ENCODE results near the gene HMGCS2.

The HMGCS2 gene

DNA sequence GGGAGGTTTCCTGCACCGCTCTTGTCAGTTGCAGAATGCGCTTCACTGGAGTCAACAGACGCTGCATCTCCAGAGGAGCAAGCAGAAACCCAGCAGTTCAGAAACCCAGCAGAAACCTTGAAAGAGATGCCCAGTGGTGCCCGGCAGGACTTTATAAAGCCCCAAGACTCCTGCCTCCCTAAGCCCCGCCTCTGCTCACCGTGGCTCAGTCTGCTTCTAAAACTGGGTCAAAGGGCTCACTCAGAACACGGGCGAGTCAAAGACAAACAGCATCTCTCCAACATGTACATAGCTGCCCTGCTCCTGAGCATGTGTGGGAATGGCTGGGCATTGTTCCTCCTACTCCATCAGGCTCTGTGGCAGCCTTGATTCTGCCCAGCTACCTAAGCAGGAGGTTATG lies at the start of gene HMGCS2:
TSS of gene HMGCS2 (minus strand) at position 128 of the 400 bp plus-strand sequence. CDS start at position 67, 61 bp downstream.
- DNase-seq (ENCODE audit: low read depth): no peak

DNA sequence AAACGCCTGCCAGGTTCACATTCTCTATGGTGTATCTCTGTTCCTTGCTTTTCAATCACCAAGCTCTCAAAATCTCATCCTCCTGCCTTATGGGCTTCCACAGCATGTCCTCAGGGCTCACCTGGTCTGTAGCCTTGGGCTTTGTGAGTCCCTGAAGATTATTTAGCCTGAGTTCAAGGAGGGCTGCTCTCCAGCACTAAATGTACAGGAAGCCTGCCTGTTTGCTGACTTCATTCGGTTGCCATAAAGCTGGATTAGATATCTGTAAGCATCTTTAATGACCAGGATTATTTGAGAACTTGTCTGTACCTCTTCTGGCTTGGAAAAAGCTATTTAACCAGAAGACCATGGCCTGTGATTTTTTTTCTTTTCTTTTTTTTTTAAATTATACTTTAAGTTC lies 49.5 kb upstream of the HMGCS2 start:
- no peak for DNase-seq (ENCODE audit: low read depth)

DNA sequence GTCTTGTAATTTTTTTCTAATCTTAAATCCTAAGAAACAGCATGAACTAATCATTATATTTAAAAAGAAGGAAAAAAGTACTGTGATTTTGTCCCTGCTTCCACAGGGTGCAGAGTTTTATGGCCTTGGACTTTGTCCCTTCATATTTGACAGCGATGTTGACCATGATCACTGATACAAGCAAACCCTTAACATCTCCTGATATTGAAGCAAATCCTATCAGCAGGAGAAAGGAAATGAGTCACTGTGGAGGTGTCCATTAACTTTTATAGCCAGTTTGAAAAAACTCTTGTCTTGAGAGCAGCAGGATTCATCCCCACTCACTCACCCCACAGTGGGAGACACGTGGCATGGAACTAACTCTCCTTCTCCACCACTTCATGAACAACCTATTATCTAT lies 47.7 kb upstream of the HMGCS2 start:
- peak; percentile 24 for DNase-seq (ENCODE audit: low read depth)

DNA sequence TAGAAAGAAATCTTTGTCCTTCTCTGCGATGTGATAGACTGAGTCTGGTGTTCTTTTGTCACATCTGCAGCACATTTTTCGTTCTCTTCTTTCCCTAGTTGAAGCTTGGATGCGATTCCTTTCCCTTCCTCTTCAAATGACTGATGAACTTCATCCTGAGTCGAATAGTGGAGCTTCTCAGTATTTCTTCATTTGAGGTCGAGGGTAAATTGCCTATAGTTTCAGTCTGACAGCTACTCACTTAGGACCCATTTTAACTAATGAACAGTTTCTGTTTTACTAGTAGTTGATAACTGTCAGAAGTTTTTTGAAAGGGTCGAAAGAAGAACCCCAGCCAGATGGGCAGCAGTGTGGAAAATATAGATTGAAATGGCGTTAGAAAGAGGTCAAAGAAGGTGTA lies 47.2 kb upstream of the HMGCS2 start:
- no peak for DNase-seq (ENCODE audit: low read depth)

DNA sequence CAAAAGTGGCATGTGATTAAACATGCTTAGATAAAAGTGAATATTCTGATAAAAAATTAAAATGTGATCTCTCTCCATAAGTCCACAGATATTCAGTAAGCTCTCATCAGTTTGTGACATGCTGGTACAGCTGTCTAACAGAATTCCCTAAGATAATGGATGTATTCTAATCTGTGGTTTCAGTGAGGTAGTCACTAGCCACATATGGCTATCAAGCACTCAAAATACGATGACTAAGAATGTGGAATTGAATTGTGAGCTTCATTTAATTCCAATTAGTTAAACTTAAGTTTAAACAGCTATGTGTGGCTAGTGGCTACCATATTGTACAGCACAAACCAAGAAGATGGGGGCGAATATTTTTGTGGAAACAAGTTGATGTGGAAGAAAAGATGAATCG lies 46.7 kb upstream of the HMGCS2 start:
- DNase-seq (ENCODE audit: low read depth): peak; percentile 33

DNA sequence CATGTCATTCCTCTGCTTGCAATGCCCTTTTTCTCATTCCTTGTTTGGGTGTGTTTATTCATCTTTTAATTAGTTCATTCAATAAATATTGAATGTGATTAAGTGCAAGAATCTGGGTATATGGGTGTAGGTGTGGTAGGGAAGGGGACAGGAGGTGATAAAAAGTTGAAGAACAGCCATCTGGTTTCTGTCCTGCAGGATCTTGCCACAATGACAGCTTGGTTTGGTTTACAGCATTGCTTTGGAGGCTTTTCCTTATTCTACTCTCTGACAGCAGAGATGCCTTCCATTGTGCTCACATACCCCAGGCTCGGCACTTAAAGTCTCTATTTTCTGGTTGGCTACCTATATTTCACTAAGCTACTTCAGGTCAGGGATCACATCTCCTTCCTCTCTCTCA lies 45.6 kb upstream of the HMGCS2 start:
- DNase-seq (ENCODE audit: low read depth): no peak

DNA sequence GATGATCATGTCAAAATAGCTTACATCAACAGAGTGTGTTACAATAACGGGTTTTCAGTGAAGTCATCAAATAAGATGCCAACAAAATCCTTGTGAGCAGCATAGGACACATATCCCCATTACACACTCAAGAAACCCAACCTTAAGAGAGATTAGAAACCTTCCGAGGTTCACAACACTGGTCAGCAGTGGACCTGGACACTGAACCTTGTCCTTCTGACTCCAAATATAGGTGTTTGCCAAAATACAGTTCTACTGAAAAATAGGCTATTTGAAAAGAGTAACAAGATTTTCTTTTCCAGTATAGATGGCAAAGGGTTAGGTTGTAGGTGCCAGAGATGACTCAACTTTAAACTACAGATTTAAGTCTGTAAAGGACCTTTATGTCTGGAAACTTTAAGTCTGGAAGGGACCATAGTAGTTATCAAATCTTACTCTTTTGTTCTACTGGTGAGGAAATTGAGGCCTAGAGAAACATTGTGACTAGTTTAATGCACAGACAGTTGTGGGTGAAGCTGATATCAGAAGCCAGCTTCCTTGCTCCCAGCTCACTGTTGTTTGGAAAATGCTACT lies 43.4 kb upstream of the HMGCS2 start:
- no peak for DNase-seq (ENCODE audit: low read depth)

DNA sequence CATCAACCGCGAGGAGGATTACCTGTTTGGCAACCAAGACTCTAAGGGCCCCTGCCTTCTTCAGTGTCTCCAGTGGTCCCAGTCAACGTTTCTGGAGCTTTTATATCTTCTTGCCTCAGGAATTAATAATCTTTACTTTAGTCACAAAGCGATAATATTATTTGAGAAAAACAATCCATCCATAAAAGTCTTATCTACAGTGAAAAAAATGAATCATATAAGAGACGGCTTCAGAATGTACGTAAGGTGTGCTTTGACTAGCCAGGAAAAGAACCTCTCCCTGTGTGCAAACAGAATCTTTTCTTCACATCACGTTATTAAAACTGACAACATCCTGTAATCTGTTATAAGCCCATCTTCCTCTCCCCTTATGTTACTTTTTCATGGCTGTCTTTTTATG lies 42.7 kb upstream of the HMGCS2 start, which contains the start of gene REG4:
TSS of gene REG4 (minus strand) at position 74 of the 400 bp plus-strand sequence. CDS start 2,691 bp downstream, outside the sequence.
- no peak for DNase-seq (ENCODE audit: low read depth)

DNA sequence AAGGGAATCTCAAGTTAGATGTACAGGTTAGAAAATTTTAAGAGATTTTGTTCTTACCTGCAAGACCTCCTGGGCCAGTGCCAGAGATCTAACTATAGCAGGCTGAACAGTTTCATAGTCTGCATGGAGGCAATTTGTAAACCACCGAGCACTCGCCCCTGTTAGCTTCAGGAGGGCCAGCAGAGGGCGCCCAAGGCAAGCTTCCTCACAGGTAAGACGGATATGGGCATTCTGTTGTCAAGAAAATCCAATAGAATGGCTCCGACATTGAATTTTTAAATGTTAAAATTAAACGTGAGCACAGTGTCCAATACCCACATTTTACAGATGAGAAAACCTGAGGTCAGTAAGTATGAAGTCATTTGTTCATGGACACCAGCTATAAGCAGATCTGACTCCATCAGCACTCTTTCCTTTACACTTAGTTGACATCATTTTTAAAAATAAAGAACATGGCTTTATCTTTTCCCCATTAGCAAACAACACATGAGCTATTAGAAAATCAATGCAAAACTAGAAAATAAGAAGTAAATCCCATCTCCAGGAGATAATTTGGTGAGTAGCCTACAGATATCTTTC lies 40.4 kb upstream of the HMGCS2 start:
- peak; percentile 29 for DNase-seq (ENCODE audit: low read depth)

DNA sequence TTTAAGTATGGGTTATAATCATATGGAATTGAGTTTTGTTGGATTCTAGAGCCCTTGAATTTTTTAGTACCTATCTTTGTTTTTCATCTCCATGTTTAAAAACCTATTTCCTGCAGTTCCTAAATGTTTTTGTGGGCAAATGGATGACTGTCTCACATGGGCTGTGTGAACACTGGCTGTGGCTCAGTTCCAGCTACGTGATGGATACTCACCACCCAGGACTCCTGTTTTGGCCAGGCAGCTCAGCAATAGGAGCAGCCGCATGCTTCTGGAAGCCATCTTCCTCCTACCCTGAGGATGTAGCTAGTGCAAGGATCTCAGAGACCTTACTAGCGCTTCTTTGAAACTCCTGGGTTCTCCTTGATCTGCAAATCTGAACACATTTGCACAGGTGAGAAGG lies 39.8 kb upstream of the HMGCS2 start:
- DNase-seq (ENCODE audit: low read depth): peak; percentile 13

DNA sequence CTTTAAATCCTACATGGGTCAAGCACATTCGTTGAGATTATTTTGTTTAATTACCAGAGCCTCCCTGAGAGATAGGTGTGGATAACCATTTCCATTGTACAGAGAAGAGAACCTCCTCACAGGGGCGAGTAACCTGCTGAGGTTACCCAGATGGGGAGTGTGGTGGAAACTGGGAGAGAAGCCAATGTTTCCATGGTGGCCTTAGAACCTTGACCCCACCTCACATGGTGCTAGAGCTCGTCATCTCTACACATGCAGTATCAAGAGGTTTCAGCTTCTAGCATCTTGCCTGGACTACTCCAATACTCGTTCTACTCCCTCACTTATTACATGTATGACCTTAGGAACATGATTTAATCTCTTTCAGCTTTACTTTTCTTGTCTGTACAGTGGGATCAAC lies 37.8 kb upstream of the HMGCS2 start:
- no peak for DNase-seq (ENCODE audit: low read depth)

DNA sequence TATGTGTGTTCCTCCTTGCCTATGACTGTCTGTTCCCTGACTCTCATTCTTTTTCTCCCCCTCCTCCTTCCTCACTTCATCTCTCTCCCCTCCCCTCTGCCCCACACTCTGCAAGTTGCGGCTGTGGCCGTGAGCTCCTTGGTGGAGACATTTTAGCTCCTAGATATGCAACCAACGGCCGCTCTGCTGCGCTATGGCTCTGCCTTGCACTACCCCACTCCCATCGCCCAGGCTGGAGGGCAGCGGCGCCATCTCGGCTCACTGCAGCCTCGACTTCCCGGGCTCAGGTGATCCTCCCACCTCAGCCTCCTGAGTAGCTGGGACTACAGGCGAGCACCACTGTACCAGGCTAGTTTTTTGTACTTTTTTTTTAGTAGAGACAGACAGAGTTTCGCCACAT lies 37.0 kb upstream of the HMGCS2 start:
- no peak for DNase-seq (ENCODE audit: low read depth)

DNA sequence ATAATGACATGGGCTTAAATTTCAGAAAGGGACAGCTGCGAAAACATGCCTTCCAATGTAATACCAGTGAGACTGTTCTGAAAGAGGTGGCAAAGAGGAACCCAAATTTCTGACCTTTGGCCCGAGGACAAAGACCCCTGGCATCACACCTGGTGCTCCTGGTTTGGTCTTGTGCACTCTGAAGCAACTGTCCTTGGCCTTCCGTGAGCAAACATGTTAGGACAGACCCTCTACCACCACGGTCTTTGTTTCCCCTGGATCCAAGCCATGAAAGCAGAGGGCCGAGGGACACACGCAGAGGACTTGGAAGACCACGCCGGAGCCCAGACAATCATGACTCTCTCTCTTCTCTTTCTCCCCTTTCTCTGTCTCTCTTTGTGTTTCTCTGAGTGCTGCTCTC lies 36.5 kb upstream of the HMGCS2 start:
- DNase-seq (ENCODE audit: low read depth): no peak

DNA sequence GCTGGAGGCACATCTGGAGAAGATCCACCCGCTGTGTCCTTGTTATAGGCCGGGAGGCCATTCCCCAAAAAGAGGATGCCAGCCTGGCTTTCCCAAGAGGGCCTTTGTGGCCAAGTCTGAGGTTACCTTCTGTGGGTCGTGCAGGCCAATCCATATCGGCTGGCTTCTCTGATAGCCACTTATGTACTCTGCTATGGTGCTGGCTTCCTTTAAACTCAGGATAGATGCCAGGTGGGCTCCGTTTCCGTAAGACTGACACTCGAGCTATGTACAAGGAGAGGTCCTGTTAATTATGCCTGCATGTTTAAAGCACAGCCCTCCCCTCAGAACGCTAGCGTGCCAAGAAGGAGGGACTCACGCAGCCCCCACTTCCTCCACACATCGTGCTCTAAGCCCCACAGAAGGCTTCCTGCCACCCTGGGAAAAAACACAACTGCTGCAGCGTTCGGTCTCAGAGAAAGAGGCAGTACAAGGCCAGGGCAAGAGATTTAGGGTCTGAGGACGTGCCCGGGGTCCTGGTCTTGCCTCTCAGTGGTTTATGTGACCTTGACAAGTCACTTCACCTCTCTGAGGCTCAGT lies 31.0 kb upstream of the HMGCS2 start:
- no peak for DNase-seq (ENCODE audit: low read depth)

DNA sequence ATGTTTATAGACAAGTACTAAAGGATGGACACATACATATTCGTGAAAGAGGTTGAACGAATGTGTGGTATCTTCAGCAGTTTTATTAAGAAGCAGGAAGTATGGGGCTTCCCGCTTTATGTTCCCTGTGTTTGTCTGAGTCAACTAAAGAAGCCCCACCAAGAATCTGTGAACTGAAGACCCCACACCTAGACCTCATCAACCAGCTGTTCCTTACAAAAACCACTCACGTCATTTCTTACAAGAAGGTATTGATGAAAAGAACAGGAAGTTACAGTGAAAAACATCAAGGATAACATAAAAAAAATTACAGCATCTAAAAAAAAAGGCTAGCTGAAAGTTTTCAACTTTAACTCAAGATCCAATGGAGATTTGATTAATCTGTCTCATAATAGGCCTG lies 30.3 kb upstream of the HMGCS2 start:
- DNase-seq (ENCODE audit: low read depth): no peak

DNA sequence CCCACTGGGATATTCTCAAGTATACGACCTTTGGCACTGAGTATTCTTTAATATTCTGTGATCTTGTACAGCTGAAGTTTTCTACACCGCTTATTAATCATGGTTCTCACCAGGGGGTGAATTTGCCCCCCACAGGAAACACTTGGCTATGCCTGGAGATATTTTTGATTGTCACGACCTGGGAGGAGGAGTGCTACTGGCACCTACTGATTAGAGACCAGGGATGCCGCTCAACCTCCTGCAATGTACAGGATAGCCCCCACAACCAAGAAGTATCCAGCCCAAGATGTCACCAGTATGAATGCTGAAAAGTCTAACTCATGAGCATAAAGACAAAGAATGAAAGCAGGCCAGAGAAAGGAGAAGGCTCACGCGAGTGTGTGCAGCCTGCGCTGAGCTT lies 28.9 kb upstream of the HMGCS2 start:
- DNase-seq (ENCODE audit: low read depth): no peak

DNA sequence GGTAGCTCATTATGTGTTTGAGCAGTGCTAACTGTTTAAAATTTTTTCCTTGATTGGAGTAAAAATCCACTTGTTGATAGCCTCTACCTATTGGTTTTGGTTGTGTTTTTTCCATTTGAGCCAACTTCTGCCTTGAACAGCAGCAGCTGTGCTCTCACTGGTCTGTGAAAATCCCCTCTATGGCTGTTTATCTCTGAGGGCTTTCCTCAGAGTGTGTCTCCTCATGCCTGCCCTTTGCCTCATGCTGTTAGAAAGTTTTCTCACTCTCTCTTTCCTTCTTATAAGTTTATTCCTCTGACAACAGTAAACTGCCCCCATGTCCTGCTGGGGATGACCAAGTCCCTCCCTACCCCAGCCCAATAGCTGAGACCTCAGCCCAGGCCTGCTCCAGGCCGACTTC lies 28.5 kb upstream of the HMGCS2 start:
- no peak for DNase-seq (ENCODE audit: low read depth)

DNA sequence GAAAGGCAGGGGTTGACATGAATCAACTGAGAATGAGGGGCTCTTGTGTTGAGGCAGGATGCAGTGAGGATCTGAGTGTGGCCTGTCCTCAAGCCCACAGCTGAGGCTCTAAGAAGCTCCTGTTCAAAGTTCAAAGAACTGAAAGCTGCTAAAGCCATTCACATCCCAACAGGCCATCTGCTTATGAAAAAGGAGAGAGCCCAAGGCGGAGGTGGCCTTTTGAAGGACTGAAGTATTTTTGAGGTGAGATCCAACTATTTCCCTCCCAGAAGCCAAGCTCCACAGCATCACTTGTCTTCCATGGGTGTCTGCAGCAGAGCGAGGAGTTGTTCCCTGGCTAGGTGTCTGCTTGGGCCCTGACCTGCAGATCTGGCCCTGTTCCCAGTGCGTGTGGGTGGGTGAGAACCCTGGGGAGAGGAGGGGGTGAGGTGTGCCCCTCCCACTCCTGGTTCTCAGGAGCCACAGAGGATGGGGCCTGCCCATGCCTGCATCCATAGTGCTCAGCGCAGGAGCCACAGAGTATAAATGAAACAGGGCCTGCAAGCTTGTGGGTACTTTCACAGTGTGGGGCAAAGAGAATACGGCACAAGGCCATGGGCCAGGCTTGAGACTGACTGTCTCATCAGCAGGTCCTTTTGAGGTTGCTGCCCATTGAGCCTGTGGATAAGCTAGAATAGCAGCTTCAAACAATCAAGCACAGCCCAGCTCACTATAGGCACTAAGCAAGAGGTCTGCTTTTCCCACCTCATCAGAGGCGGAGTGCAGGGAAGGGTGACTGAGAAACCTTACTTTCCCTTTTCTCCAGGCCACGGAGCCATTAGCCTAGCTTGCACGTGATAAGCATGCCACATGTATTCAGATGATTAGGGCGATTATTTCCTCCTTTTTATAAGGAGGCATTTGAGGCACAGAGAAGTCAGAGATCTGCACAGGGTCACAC lies 26.8 kb upstream of the HMGCS2 start:
- DNase-seq (ENCODE audit: low read depth): no peak

DNA sequence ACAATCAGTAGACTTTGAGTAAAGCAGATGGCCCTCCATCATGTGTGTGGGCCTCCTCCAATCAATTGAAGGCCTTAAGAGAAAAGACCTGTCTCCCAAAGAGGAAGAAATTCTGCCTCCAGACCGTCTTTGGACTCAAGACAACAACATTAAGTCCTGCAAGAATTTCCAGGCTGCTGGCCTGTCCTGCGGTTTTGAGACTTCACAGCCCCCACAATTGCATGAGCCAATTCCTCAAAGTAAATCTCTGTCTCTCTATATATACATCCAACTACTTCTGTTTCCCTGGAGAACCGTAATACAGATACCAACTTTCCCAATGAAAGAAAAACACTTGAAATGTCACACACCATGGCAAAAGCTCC lies 26.2 kb upstream of the HMGCS2 start:
- DNase-seq (ENCODE audit: low read depth): no peak

DNA sequence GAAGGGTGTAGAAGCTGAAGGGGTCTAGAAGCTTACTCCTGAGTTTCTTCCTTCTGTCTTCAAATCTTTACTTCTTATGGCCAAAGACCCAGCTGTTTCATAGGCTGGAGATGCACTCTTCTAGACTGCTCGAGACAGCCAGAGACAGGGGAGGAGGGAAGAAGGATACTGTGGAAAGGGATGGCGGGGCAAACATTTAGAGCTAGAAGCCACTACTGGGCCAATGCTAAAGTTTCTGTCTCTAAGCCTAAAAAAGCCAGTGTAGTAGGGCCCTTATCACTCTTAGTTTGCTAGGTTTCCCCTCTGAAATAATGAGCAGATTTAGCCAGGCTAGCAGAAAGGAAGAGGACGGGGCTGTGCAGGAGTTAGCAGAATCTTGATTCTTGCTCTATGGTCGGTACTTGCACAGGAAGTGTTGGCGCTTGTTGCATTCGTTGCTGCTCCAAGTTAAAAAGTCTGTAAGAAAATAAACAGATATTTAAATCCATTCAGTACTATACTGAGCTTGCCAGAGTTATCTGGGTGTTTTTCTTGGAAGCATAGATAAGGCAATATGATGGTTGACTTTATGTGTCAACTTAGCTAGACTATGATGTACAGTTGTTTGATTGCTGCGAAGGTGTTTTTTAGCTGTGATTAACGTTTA lies 25.6 kb upstream of the HMGCS2 start:
- no peak for DNase-seq (ENCODE audit: low read depth)

DNA sequence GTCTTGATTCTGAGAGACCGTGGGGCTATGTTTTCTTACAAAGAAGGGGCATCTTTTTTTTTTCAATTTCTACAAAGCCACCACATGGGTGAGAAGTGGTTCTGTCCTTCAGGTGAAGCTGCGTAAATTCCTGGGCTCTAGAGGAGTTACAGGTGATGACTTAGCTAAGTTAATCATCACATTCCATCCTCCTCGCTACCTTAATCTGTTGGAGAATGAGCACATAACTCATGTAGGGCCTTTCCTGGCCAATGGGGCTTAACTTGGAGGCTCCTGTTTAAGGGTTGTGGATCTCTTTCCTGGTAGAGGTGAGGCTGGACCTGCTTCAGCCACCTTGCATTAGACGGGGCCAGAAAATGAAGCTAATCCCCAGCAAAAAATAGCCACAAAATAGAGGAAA lies 22.7 kb upstream of the HMGCS2 start:
- no peak for DNase-seq (ENCODE audit: low read depth)

DNA sequence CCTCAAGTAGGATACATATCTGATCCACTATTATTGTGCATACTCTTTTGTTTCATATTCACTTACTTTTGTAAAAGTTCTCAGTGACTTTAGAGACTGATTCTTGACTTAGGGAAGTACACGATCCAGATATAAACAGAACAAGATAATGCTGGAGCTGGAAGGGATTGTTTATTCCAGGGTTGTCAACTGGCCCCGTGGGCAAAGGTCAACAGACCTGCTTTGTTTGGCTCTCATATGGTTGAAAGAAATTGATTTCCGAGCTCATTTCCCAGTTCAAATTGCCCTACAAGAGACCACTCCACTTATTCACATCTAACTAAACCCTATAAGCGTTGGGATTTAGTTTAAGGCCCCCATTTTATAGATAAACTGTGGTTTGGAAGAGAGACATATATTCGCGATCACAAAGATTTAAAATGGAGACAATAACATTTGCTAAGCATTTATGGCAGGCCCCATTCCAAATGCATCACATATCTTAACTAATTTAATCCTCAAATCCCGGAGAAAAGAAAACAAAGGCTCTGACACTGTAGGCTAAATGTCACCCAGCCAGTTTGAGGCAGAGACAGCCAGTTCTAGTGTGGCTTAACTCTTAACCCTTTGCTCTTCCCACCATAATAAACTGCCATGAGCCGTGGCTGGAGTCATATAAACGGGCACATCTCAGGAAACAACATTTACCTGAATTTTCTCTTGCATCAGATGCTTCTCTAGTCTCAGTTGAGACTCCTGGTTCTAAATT lies 21.9 kb upstream of the HMGCS2 start:
- no peak for DNase-seq (ENCODE audit: low read depth)

Data from HS-5 (cell line).